ENCODE results near the gene MGAT2.

The MGAT2 gene

GRCh38 chr14:49659526-49660455 is 39.2 kb downstream of the MGAT2 start:
- DNase-seq, result no peak

DNA sequence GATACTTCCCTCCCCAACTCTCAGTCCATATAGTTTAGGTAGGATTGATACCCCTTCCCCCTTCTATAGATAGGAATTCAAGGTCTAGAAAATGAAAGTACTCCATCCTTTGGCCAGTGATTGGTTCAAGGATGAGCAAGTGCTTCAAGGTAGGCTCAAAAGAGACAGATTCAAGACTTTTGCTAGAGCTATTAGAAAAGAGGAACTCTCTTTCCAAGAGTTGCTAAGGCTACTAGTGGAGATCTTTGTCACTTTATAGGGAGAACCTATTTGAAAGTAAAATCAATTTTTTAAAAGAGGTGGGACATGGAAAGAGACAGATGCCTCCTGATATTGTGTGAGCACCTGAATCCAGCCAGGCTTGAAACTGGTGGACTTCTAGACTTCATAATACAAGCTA is 49.9 kb downstream of the MGAT2 start:
- DNase-seq, result no peak
